GM19397 (cell line): ENCODE data around the gene DFFB.

Source experiments
- ATAC-seq: cut with Tn5 transposase; IDR thresholded peaks from one replicate; pipeline ENCODE4 v1.9.1; 2021; ENCODE audit warnings: mild to moderate bottlenecking, moderate library complexity; ENCODE audit not compliant: unreplicated experiment

Gene DFFB

GRCh38 chr1:3894626-3895278 is 37.5 kb downstream of the DFFB start:
- no peak for ATAC-seq

GRCh38 chr1:3895279-3895950 is 38.1 kb downstream of the DFFB start:
- no peak for ATAC-seq

- no peak for ATAC-seq
These were observed 38.7 kb downstream of the DFFB start for GRCh38 chr1:3895951-3896325.

- no peak for ATAC-seq
These were observed 39.2 kb downstream of the DFFB start for GRCh38 chr1:3896396-3897000.

DNA sequence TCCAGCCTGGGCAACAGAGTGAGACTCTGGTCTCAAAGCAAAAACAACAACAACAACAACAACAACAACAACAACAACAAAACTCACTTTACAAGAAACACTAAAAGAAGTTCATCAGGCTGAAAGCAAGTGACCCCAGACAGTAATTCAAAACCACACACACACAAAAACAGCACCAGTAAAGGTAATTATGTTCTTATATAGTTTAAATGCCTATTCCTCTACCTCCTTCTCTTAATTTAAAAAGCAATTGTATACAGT is 41.1 kb downstream of the DFFB start:
- ATAC-seq: no peak

DNA sequence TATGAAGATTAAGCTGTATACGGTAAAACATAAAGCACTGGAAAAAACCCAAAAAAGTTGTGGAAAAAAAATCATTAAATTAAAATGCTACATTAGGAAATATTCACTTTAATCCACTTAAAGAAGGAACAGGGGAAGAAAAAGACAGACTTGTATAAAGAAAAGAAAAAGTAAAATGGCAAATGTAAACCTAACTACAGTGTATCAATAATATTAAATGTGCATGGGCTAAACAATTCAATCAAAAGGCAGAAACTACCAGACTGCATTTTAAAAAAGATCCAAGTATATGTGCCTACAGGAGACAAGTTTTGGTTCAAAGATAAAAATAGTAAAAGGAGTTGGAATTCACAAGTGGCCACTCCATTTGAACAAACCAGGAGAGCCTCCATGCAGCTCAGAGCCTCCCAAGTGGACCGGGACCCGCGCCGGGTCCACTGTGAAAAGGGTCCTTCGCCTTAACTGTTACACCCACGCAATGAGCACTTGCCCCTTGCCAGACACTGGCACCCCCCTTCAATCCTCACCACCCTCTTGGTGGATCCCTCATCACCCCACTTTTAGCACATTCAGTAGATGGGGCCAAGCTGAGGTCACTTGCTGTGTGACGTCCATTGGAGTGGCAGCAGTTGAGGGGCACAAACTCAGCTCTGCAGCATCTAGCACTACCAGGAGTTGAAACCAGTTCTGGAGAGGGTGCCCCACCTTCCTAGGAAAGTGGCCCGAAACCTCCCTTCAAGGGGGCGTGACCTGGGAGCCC is 41.9 kb downstream of the DFFB start:
- ATAC-seq: no peak

- peak; percentile 2 for ATAC-seq
These were observed 42.5 kb downstream of the DFFB start for GRCh38 chr1:3899754-3900149.

DNA sequence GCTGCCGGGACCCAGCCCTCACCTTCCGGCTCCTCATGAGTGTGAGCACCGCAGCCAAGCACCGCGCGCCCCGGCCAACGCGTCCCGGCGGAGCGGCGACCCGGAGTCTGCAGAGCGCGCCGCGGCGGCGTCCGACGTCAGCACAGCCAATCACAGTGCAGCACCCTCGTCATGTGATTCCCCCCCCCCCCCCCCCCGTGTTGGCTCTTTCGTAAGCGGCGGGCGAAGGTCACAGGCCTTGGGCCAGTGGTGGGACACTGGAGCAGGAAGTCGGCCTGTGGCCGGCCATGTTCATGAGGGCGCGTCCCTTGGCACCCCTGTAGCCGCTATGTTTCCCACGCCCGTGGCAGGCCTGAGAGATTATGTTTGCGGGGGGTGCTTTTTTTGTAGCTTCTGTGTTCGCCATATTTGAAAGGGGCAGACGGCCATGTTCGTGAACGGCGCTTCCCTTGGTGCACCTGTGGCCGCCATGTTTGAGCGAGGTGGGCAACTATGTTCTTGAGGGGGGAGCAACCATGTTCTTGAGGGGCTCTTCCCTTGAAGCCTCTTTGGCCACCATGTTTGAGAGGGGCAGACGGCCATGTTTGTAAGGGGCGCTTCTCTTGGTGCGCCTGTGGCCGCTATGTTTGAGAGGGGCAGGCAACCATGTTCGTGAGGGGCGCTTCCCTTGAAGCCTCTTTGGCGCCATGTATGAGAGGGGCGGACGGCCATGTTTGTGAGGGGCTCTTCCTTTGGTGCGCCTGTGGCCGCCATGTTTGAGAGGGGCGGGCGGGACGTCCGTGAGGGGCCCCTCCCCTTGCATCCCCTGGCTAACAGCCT is 43.1 kb downstream of the DFFB start, which contains the start of gene C1orf174:
Gene C1orf174 (minus strand): TSS at position 123 of the 819 bp plus-strand sequence. CDS start 86 bp downstream, at position 37.
- peak; percentile 63 for ATAC-seq

DNA sequence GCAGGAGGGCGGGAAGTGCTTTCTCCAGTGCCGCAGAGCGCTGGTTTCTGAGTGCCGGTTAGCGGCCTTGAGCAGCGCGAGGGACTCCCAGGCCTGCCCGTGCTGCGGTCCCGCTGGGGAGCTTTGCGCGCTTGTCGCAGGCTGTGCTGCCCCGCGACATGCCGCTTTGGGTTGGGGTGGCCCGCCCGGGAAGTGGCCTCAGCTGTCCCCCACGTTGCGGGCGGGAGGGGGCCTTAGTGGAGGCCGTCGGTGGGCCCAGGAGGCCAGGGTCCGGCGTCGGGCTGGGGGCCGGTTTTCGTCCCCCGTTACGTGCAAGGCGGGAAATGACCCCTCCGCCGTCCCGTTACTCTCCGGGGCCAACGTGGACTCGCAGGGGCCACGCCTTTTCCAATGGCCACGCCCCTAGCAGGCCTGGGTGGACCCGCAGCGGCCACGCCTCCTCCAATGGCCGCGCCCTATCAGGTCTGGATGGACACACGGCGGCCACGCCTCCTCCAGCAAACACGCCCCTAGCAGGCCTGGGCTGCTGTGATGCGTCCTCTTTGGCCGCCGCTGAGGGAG is 43.8 kb downstream of the DFFB start:
- ATAC-seq: peak; percentile 44

GRCh38 chr1:3902111-3902511 is 44.8 kb downstream of the DFFB start:
- no peak for ATAC-seq

DNA sequence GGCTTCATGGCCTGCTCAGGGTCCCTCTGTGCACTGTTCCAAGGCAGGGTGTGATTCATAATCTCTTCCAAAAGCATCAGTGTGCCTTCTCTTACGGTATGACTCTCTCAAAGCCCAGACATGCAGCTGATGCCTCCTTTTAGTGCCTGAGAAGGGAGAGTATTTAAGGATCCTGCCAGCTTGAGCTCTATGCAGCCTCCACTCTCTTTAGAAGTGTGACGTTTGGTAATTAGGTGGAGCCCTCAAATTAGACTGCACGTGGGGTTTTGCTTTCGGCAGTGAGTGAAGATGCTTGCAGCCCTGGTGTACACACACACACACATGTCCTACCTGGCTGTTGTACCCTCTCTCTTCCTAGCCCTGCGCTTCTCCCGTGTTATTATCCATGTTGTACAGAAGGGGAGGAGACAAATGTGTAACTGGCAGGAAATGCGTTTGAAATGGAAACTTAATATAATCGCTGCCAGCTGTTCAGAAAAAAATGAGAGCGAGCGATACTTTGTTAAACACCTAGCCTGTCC is 45.4 kb downstream of the DFFB start:
- ATAC-seq: no peak

DNA sequence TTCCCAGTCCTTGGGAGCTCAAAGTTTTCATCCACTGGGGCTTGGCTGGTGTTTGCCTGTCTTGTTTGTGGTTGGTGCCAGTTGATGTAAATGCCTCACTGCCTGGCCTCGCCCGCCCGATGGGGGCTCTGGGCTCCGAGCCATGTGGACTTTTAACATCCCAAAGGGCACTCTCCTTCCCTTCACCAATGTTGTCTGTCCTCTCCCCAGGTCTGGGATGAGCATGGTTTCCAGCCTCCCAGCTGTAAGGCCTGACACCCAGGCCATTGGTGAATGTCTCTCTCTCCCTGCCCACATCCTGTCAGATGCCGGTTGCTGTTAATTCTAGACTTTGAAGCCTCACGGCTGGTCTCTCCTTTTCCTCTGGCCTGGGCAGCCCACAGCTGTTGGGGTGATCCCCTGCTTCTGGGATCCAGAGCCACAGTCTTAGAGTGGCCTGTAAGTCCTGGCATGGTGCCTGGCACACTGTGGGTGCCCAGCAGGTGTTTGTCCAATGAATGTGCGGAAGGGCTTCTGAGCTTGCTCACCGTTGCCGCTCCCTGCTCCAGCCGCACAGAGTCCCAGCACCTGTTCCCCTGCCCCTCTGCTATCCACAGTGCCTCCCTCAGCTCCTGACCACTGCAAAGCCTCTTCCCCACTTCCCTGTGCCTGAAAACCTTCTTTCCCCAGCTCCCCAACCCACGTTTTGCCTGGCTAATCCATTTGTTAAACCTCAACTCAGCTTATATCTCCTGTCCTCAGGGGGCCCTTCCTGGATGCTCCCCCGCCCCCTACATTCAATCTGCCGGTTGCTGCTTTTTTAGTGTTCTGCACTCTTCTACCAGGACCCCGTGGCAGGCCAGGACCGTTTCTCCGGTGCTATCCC is 46.1 kb downstream of the DFFB start:
- no peak for ATAC-seq

DNA sequence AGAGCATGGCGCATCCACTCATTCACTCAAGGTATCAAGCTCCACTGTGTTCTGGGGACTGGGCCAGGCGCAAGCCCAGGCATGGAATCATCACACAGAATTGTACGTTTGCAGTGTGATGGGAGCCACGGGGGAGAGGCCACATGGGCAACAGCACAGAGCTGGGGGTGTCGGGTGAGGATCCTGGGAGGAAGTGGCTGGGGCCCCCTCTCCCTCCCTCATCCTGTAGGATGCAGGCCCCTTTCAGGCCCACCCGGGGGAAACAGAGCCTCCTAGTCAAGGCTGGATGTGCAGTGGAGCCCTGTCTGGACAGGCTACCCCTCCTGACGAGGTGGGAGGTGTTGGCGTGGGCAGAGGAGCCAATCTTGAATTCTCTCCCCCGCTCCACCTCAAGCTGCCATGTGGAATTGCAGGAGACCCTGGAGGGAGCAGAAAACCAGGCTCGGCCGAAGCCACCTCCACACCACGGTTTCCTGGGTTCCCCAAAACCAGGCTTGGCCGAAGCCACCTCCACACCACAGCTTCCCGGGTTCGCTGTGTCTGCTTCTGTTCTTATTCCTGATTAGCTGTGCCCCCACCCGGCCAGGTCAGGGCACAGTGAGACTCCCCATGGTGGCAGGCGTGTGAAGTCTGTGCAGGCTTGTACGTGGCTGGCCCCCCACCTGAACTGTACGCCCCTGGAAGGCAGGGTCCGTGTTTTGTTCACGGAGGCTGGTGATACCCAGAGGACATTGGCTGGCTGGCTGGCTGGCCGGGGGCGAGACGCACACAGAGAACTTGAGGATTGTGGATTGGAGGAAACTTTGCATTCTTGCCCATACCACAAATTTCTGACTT is 46.9 kb downstream of the DFFB start:
- no peak for ATAC-seq

DNA sequence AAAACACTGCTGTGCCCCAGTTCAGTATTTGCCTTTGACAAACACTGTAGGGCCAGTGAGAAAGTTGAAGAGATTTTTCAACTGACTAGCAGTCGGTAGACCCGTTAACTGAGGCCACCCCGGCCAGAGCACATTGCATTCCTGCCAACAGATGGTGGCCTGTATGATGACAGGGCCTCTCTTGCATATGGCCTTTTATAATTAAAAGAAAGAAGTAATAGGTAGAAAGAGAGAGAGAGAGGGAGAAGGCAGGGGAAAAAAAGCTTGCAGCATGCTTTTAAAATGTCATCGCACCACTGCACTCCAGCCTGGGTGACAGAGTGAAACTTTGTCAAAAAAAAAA is 47.5 kb downstream of the DFFB start:
- ATAC-seq: no peak

DNA sequence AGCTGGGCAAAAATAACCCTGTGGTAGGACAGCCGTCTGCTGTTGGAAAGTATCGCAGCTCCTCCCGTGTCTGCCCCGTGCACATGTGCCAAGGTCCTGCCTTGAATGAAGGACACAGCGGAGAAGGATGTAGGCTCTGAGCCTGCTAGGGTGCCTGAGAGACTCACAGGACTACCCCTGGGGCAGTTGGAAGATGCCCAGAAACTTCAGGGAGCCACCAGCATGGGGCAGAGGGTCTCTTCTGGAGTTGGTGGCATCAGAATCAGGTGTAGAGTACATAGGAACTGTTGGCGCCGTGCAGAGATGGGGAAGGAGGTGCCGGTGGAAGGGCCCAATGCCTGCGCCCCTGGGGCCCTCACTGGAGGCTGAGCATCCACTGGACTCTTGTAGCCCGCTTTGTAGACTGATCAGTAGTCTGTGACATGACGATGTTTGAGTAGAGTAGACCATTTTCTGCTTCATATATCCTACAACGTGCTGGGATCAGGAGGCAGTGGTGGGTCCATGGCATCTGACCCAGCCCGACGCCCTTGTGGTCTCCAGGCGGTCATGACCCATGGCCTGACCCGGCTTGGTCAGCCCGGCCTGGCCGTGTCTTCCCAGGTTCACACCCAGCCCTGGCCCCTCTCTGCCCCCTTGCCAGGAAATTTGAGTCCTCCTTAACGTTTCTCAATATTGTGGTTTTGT is 48.1 kb downstream of the DFFB start:
- ATAC-seq: no peak

GRCh38 chr1:3905953-3906671 is 48.8 kb downstream of the DFFB start:
- ATAC-seq: no peak

- ATAC-seq: no peak
These were observed 49.4 kb downstream of the DFFB start for GRCh38 chr1:3906672-3907020.
